ENCODE results near the gene TP53RK. TPM values are rescaled to one million over a fixed set of nuclear protein-coding genes. Genes with fewer than 3 reads are reported as not detected.

The TP53RK gene
- total and polyA plus RNA-seq, 4 donors, result 4.7 to 12.8 (median 6.8) TPM

DNA sequence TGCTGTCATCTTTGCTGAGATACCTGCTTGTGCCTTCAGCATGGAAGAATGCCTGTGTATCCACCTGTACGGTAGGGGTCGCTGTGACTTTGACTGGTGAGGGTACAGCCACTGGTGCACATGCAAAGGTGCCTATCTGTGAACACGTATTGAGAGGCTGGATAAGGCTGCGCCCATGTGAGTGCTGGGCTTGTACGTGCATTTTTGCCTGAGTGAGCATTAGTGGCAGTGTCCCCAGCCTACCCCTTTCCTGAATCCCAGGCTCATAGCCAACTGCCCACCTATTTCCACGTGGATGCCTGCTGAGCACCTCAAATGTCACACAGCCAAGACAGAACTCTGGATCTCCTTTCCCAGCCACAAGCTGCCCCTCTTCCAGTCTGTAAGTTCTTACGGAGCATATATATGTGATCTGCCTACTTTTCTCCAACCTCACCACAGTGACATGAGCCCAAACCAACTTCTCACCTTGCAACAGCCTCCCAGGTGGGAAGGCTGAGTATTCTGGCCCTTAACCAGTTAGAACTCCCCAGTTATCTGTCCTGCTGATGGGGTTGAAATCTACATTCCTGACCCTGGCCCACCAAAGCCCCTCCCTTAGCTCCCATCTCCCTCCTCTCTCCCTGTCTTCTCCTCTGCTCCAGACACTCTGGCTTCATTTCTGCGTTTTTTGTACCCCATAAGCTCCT is 19.1 kb upstream of the TP53RK start:
- Histone ChIP-seq H3K36me3 (ENCODE audit: control insufficient read depth in 4 of 4, insufficient read depth in 3 of 4, low read depth in 1 of 4, low read length in 3 of 4) (no peaks in the 10 kb centered on the region), H3K27ac (ENCODE audit: low read depth in 1 of 2, low read length in 2 of 2) (peak overlapping the region in 1 of 2 donors; percentile 94), H3K27me3 (ENCODE audit: control insufficient read depth in 4 of 4, insufficient read depth in 4 of 4, low read length in 3 of 4) (no peaks in the 10 kb centered on the region), H3K4me3 (ENCODE audit: low read depth in 1 of 3, low read length in 3 of 3) (no peak overlapping the region), H3K4me1 (ENCODE audit: control insufficient read depth in 4 of 4, insufficient read depth in 4 of 4, low read length in 3 of 4) (peaks cover 13 to 51% (median 34%) of the 10 kb centered on the region in 4 donors), H3K9me3 (ENCODE audit: control insufficient read depth in 4 of 4, low read length in 3 of 4) (no peaks in the 10 kb centered on the region), H3K9ac (ENCODE audit: low read depth in 1 of 2, low read length in 2 of 2) (no peak overlapping the region)
- DNase-seq (ENCODE audit: low spot score), result peak; percentile 46
- no peak for TF ChIP-seq FOXA2 (IDR thresholded peaks at IDR 0.05)
- TF ChIP-seq, protein P1, sequence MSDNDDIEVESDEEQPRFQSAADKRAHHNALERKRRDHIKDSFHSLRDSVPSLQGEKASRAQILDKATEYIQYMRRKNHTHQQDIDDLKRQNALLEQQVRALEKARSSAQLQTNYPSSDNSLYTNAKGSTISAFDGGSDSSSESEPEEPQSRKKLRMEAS (IDR thresholded peaks at IDR 0.05), result no peak
- TF ChIP-seq SP1 (IDR thresholded peaks at IDR 0.05), result no peak
- TF ChIP-seq, protein P2, sequence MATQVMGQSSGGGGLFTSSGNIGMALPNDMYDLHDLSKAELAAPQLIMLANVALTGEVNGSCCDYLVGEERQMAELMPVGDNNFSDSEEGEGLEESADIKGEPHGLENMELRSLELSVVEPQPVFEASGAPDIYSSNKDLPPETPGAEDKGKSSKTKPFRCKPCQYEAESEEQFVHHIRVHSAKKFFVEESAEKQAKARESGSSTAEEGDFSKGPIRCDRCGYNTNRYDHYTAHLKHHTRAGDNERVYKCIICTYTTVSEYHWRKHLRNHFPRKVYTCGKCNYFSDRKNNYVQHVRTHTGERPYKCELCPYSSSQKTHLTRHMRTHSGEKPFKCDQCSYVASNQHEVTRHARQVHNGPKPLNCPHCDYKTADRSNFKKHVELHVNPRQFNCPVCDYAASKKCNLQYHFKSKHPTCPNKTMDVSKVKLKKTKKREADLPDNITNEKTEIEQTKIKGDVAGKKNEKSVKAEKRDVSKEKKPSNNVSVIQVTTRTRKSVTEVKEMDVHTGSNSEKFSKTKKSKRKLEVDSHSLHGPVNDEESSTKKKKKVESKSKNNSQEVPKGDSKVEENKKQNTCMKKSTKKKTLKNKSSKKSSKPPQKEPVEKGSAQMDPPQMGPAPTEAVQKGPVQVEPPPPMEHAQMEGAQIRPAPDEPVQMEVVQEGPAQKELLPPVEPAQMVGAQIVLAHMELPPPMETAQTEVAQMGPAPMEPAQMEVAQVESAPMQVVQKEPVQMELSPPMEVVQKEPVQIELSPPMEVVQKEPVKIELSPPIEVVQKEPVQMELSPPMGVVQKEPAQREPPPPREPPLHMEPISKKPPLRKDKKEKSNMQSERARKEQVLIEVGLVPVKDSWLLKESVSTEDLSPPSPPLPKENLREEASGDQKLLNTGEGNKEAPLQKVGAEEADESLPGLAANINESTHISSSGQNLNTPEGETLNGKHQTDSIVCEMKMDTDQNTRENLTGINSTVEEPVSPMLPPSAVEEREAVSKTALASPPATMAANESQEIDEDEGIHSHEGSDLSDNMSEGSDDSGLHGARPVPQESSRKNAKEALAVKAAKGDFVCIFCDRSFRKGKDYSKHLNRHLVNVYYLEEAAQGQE (IDR thresholded peaks at IDR 0.05), result no peak
- TF ChIP-seq YY1 (IDR thresholded peaks at IDR 0.05), result no peak
- no peak for TF ChIP-seq NR2F2 (IDR thresholded peaks at IDR 0.05)
- TF ChIP-seq FOXA1 (IDR thresholded peaks at IDR 0.05), result no peak
- TF ChIP-seq EGR1 (IDR thresholded peaks at IDR 0.05; ENCODE audit: low read depth in 2 of 2), result no peak
- TF ChIP-seq RXRA (IDR thresholded peaks at IDR 0.05), result no peak
- no peak for TF ChIP-seq HNF4A (conservative IDR thresholded peaks at IDR 0.05)
- TF ChIP-seq RAD21 (IDR thresholded peaks at IDR 0.05), result no peak
- no peak for TF ChIP-seq JUND (IDR thresholded peaks at IDR 0.05)
- no peak for TF ChIP-seq GABPA (IDR thresholded peaks at IDR 0.05 in 1 of 2, conservative IDR thresholded peaks at IDR 0.05 in 1 of 2)
- WGBS, result 72% methylated on average over 8 of the region's 8 CpGs

DNA sequence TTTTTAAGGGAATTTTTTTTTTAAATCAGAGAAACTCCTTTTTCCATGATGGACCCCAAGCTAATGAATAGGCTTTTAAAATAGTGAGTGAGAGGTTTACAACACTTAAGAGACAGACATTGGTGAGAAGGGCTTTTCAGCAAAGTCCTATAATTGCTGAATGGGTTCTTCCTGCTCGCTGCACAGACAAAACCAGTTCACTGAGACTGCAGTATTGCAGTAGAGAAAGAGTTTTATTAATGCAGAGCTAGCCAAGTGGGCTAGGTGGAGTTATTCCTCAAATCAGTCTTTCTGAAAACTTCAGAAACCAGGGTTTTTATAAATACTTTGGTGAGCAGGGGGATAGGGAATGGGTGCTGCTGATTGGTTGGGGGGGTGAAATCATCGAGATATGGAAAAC is 17.0 kb upstream of the TP53RK start:
- DNase-seq (ENCODE audit: low spot score), result no peak
- no peaks in the 10 kb centered on the region for H3K27me3 ChIP-seq (ENCODE audit: control insufficient read depth in 4 of 4, insufficient read depth in 4 of 4, low read length in 3 of 4)
- no peak overlapping the region for H3K4me3 ChIP-seq (ENCODE audit: low read depth in 1 of 3, low read length in 3 of 3)
- no peak for TF ChIP-seq RAD21 (IDR thresholded peaks at IDR 0.05)
- no peak for TF ChIP-seq GABPA (IDR thresholded peaks at IDR 0.05 in 1 of 2, conservative IDR thresholded peaks at IDR 0.05 in 1 of 2)
- TF ChIP-seq FOXA1 (IDR thresholded peaks at IDR 0.05), result no peak
- TF ChIP-seq HNF4A (conservative IDR thresholded peaks at IDR 0.05), result no peak
- TF ChIP-seq TAF1 (conservative IDR thresholded peaks at IDR 0.05), result no peak
- no peak for TF ChIP-seq RXRA (IDR thresholded peaks at IDR 0.05)
- TF ChIP-seq, protein P3, sequence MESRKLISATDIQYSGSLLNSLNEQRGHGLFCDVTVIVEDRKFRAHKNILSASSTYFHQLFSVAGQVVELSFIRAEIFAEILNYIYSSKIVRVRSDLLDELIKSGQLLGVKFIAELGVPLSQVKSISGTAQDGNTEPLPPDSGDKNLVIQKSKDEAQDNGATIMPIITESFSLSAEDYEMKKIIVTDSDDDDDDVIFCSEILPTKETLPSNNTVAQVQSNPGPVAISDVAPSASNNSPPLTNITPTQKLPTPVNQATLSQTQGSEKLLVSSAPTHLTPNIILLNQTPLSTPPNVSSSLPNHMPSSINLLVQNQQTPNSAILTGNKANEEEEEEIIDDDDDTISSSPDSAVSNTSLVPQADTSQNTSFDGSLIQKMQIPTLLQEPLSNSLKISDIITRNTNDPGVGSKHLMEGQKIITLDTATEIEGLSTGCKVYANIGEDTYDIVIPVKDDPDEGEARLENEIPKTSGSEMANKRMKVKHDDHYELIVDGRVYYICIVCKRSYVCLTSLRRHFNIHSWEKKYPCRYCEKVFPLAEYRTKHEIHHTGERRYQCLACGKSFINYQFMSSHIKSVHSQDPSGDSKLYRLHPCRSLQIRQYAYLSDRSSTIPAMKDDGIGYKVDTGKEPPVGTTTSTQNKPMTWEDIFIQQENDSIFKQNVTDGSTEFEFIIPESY (IDR thresholded peaks at IDR 0.05), result no peak
- no peak for TF ChIP-seq FOXA2 (IDR thresholded peaks at IDR 0.05)
- no peak for TF ChIP-seq YY1 (IDR thresholded peaks at IDR 0.05)
- TF ChIP-seq, protein P4, sequence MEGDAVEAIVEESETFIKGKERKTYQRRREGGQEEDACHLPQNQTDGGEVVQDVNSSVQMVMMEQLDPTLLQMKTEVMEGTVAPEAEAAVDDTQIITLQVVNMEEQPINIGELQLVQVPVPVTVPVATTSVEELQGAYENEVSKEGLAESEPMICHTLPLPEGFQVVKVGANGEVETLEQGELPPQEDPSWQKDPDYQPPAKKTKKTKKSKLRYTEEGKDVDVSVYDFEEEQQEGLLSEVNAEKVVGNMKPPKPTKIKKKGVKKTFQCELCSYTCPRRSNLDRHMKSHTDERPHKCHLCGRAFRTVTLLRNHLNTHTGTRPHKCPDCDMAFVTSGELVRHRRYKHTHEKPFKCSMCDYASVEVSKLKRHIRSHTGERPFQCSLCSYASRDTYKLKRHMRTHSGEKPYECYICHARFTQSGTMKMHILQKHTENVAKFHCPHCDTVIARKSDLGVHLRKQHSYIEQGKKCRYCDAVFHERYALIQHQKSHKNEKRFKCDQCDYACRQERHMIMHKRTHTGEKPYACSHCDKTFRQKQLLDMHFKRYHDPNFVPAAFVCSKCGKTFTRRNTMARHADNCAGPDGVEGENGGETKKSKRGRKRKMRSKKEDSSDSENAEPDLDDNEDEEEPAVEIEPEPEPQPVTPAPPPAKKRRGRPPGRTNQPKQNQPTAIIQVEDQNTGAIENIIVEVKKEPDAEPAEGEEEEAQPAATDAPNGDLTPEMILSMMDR (IDR thresholded peaks at IDR 0.05; ENCODE audit: low read depth, low read length, missing input control), result no peak
- TF ChIP-seq, protein P5, sequence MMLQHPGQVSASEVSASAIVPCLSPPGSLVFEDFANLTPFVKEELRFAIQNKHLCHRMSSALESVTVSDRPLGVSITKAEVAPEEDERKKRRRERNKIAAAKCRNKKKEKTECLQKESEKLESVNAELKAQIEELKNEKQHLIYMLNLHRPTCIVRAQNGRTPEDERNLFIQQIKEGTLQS (IDR thresholded peaks at IDR 0.05), result no peak
- no peak overlapping the region for H3K9ac ChIP-seq (ENCODE audit: low read depth in 1 of 2, low read length in 2 of 2)
- H3K9me3 ChIP-seq (ENCODE audit: control insufficient read depth in 4 of 4, low read length in 3 of 4), result no peaks in the 10 kb centered on the region
- H3K4me1 ChIP-seq (ENCODE audit: control insufficient read depth in 4 of 4, insufficient read depth in 4 of 4, low read length in 3 of 4), result peaks cover 8 to 51% (median 18%) of the 10 kb centered on the region in 4 donors
- 95% methylated on average over 2 of the region's 2 CpGs for WGBS
- H3K36me3 ChIP-seq (ENCODE audit: control insufficient read depth in 4 of 4, insufficient read depth in 3 of 4, low read depth in 1 of 4, low read length in 3 of 4), result no peaks in the 10 kb centered on the region
- peak overlapping the region; percentile 83 to 96 for H3K27ac ChIP-seq (ENCODE audit: low read depth in 1 of 2, low read length in 2 of 2)
